22Rv1 (cell line): ENCODE data around the gene UBN1.

Experiments used
- H3K27ac ChIP-seq: fragments of 450-650 bp; 2 replicates; pipeline ENCODE4 v1.5.1; 2017
- CTCF ChIP-seq: fragments of 450-650 bp; IDR thresholded peaks from 2 replicates; pipeline ENCODE4 v1.5.1; 2017; ENCODE audit warnings: mild to moderate bottlenecking
- ZFX ChIP-seq: fragments of 450-650 bp; IDR thresholded peaks from 2 replicates; pipeline ENCODE4 v1.6.1; 2017; ENCODE audit warnings: antibody characterized with exemption, borderline replicate concordance

The UBN1 gene

DNA sequence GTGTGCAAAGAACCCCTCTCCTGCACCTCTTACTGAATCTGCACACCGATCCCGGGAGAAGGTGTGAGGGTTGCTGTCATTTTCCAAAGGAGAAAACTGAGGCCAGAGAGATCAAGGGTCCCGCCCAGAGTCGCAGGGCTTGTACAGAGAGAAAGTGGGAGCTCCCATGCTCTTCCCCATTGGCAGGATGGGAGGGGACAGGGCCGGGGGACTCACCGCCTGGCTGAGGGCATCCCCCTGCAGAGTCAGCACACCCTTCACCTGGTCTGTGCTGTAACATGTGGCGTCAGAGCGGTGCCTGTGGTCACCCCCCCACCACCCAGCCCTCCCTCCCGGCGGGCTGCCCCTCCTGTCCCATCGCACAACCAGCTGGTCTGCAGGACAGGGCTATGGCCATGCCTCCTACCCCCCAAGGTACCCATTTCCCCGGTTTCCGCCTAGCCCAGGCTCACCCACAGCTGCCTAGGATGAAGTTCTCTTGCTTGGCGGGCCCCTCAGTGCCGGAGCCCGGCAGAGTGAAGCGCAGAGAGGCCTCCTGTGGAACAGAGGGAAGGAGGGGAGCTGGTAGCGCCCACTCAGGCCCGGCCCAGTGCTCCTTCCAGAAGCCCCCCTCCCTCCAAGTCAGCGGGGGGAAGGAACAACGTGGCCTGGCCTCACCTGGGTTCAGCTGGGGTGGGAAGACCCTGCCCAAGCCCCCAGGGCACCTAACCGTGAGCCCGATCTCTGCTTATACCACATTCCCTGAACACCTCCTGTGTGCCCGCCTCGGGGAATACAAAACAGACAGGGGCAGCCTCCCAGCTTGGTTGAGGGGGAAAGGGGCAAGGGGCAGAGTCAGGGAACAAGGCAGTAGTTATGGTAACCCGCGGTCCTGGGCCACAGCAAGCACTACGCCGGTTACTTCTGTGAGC, 46.0 kb upstream of the UBN1 start:
- peak overlapping the region; percentile 94 for H3K27ac ChIP-seq
- TF ChIP-seq ZFX: no peak
- TF ChIP-seq CTCF: no peak

GRCh38 chr16:4801962-4802658, 45.2 kb upstream of the UBN1 start, which contains the start of gene ROGDI:
Gene ROGDI, minus strand, starts transcription at chr16:4802633. Its CDS starts 62 bp downstream, at chr16:4802571.
- peak within 1 kb of the TSS; percentile 94 for H3K27ac ChIP-seq

GRCh38 chr16:4802659-4803287, 44.5 kb upstream of the UBN1 start:
- TF ChIP-seq ZFX (no peak), CTCF (no peak)
- H3K27ac ChIP-seq: peak overlapping the region; percentile 94

More at GRCh38 chr16:4801962-4802658, 45.2 kb upstream of the UBN1 start, which contains the start of gene ROGDI:
- no peak for TF ChIP-seq CTCF
- TF ChIP-seq ZFX: no peak

DNA sequence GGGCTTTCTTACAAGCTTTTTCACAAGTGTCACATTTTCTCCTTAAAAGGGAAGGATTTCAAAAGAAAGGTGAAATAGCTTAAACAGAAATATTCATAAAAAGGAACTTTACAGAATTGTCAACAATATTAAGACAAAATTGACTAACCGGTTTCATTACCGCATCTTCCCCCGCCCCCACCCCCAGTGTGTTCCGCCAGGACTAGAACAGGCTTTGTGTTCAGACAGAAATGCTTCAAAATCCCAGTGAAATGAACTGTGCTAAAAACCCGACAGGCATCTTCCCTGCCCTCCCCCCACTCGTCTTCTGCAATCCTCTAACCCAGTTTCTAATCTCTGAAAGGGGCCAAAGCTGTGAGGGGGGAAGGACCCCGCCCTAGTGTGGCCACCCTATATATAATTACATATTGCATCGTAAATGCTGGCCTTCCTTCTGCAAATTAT, 43.9 kb upstream of the UBN1 start:
- H3K27ac ChIP-seq: peak overlapping the region; percentile 94
- TF ChIP-seq CTCF: no peak

DNA sequence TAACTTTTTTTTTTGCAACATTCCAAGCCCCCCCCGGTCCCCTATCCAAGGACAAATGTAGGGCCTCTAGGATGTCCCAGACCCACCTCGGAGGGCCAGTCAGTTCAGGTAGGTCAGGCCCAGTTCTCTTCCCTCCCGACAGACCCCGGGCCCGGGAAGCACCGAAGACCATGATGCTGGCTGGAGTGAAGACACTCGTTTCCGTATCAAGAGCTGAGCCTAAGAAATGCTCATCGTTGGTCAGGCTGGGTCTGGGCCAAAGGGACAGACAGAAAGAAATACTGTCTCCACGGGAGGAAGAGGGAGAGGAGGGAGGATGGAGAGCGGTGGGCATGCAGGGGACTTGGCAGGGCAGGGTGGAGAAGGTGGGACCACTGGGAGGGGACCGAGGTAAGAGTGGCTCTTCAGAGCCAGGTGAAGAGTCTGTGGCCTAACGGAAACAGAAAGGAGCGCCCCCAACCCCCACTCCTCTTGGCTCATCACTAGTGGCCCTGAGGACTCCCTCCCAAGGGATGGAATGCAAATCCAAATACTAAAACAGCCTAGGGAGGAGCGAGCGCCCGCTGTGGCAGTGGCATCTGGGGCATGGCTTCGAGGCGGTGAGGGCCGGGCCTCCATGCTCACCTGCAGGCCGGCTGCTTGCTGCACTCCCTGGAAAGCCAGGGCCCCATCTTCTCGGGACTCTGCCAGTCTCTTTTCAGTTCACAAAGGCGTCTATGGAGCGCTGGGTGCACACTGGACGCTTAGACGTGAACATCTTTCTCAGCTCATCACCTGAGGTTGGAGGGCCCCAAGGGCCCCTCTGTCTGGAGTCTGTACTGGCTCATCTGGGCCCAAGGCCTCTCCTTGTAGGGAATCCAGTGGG, 43.2 kb upstream of the UBN1 start:
- peak overlapping the region; percentile 94 for H3K27ac ChIP-seq
- TF ChIP-seq ZFX: no peak
- TF ChIP-seq CTCF: no peak

DNA sequence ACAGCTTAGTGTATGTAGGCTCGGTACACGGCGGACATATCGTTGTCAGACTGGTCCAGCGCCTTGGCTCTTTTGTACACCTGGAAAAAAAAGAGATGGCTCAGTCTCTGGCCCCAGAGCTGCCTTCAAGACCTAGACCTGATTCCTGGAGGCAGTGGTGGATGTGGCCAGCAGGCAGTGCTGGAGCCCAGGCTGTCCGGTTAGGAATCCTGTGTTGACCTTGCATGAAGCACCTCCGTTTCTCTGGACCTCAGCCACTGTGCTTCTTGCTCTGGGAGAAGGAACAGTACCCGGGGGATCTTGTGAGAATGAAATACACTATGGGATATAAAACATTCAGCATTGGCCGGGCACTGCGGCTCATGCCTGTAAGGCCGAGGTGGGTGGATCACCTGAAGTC, 42.0 kb upstream of the UBN1 start:
- no peak overlapping the region for H3K27ac ChIP-seq
- no peak for TF ChIP-seq CTCF
